Measurements from ENCODE around the gene TOX3.

- TF ChIP-seq CTCF (IDR thresholded peaks at IDR 0.05; ENCODE audit: extremely low read depth in 1 of 2, insufficient read depth in 1 of 2, low read depth in 1 of 2, low read length in 2 of 2) (no peak), MAX (IDR thresholded peaks at IDR 0.05; ENCODE audit: insufficient read depth, insufficient read length) (no peak)
Observed at GRCh38 chr16:52466994-52467393, 79.9 kb downstream of the TOX3 start.
